ENCODE data around the gene GPR158.

DNA sequence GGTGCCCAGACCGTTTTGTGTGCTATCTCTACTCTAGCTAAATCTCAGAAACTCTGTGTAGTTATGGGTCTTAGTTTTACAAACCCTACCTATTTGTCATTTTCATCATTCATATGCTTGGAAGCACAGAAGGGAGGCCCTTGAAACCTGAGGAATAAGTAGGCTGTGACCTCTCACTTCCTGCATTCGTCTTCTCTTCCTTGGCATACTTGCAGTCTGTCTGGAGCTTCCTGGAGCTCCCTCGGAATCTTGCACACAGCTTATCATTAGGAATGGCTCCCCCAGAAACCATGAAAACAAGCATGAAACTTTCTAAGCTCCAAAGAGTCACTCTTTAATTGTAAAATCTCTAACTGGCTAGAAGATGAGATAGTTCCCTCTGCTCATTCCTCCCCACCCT lies 382.3 kb downstream of the GPR158 start:
- TF ChIP-seq GATA2 (IDR thresholded peaks at IDR 0.05; ENCODE audit: low read depth, low read length) (no peak), GATA3 (IDR thresholded peaks at IDR 0.05; ENCODE audit: low read depth, low read length) (no peak)
